Measurements from ENCODE around the gene GBF1. TPM values are rescaled to one million over a fixed set of nuclear protein-coding genes. Genes with fewer than 3 reads are reported as not detected.

The GBF1 gene
- total and polyA plus RNA-seq, 10 of the 15 experiments (the other 5 are each of a cell fraction or from before 2014, with no cell fraction given) = 0.82 to 42.0 (median 21.8) TPM

DNA sequence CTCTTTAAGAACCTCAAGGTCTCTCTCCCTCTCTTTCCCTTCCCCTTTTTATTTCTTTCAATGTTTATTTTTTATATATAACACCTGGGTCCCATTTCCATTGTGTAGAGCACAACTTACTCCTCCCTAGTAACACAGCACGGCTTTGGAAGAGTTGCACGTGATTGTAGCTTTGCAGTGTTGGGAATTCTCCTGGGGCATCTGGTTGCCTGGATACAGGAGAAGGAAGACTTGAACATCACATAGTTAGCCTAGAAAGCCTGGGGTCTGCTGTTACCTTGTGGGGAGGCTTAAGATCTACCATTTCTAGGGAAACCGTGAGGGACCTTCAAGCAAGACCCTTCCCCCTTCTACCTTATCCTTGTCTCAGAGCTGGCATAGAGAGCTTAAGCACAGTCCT, 109.1 kb downstream of the GBF1 start:
- no peak for DNase-seq (ENCODE audit: low read depth, low spot score)
- no peaks in the 10 kb centered on the region for H3K4me1 ChIP-seq (ENCODE audit: control insufficient read depth, insufficient read depth, low read length)
- peaks cover 3% of the 10 kb centered on the region; the same call in 1 of the 2 replicates for H4K20me1 ChIP-seq (ENCODE audit: control insufficient read depth, insufficient read depth)
- ATAC-seq = no peak
- in situ Hi-C loops (cut with MboI) (loop anchor here (5.0 kb wide), 1 partner anchor 127 kb away; the partner anchor contains the start of gene ELOVL3), intact Hi-C loops (cut with micrococcal nuclease; ENCODE audit: unreplicated experiment) (no loop called here)
- H3K79me2 ChIP-seq (ENCODE audit: control insufficient read depth, insufficient read depth, low read length) = no peaks in the 10 kb centered on the region
- ChIA-PET SMC1A (ENCODE audit: uncharacterized antibody, unreplicated experiment) (interaction anchor here (0.7 to 12.0 kb wide), 3 partner anchors 56 to 124 kb away, joined by 3 to 231 read pairs (median 3); partner anchors contain the start of gene ELOVL3), CTCF (interaction anchor here (1.0 to 21.7 kb wide), 11 partner anchors 10 to 187 kb away, joined by 3 to 632 read pairs (median 5); partner anchors contain the start of gene ELOVL3), RAD21 (ENCODE audit: unreplicated experiment) (interaction anchor here (1.1 to 10.2 kb wide), 4 partner anchors 30 to 186 kb away, joined by 3 to 256 read pairs (median 28); partner anchors contain the start of gene ELOVL3), POLR2A (interaction anchor here (0.5 to 1.2 kb wide), 3 partner anchors 10 to 104 kb away, joined by 4 to 5 read pairs (median 4); no protein-coding TSS in a partner anchor)
- no peak overlapping the region for H3K27ac ChIP-seq (ENCODE audit: control insufficient read depth, insufficient read depth)
- H3K36me3 ChIP-seq (ENCODE audit: control insufficient read depth in 2 of 2, insufficient read depth in 2 of 2, low read length in 1 of 2) = peaks cover 26 to 34% of the 10 kb centered on the region in 2 experiments
- H3K4me3 ChIP-seq = no peak overlapping the region
- no peaks in the 10 kb centered on the region for H3K27me3 ChIP-seq (replicated peaks in 1 of 2; ENCODE audit: control insufficient read depth in 2 of 2, insufficient read depth in 2 of 2, low read length in 1 of 2)
- WGBS (ENCODE audit: insufficient coverage, insufficient replicate concordance, low lambda C conversion rate, missing lambda C conversion rate) = 93% methylated on average over 3 of the region's 3 CpGs
- no peak overlapping the region for H2AFZ ChIP-seq (ENCODE audit: control insufficient read depth, low read depth, low read length)
- no peak for FAIRE-seq
- TF ChIP-seq, protein P1, sequence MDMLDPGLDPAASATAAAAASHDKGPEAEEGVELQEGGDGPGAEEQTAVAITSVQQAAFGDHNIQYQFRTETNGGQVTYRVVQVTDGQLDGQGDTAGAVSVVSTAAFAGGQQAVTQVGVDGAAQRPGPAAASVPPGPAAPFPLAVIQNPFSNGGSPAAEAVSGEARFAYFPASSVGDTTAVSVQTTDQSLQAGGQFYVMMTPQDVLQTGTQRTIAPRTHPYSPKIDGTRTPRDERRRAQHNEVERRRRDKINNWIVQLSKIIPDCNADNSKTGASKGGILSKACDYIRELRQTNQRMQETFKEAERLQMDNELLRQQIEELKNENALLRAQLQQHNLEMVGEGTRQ (IDR thresholded peaks at IDR 0.05; ENCODE audit: borderline replicate concordance, low read depth, low read length) = no peak
- TF ChIP-seq NFYB (IDR thresholded peaks at IDR 0.05; ENCODE audit: insufficient read depth, low read depth, low read length) = no peak
- no peak for TF ChIP-seq HDAC2 (IDR thresholded peaks at IDR 0.05)
- BruUV-seq (replicated peaks) = no TSS peak
- no peak overlapping the region for H3K9ac ChIP-seq (ENCODE audit: control insufficient read depth, insufficient read depth, low read length)
- no peaks in the 10 kb centered on the region for H3K9me3 ChIP-seq (replicated peaks; ENCODE audit: control insufficient read depth, insufficient read depth, low read length)
- H3K4me2 ChIP-seq (ENCODE audit: control insufficient read depth, insufficient read depth) = no peak overlapping the region

DNA sequence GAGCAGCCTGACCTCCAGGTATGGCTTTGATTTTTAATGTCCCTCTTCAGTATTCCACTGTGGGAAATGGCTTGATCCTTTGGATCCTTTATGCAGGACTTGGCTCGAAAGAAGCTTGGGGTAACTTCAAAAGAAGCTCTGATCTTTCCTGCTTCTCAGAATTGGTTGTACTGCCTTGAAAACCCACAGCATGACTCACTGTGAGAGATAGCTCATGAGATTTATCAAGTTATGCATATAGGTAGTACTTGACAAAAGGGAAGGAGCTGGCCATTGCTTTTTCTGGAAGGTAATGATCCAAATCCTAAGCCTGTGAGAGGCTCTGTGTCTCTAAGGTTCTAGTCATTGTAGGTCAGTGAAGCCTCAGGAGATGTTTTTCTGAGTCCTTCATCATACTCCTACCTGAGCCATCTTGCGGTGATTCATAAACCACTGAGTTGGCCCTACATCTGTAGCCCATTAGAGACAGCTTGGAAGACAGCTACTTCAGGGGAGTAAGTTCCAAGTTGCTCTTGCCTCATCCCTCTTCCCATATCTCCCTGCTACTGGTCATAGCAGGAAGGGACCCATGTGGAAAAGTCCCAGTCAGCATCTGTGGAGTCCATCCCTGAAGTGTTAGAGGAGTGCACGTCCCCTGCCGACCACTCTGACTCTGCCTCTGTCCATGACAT, 113.5 kb downstream of the GBF1 start:
- CTCF ChIA-PET = interaction anchor here (0.6 to 21.7 kb wide), 5 partner anchors 25 to 191 kb away, joined by 3 to 632 read pairs (median 8); partner anchors contain the start of gene ELOVL3
- Histone ChIP-seq H3K27me3 (replicated peaks in 1 of 2; ENCODE audit: control insufficient read depth in 2 of 2, insufficient read depth in 2 of 2, low read length in 1 of 2) (no peaks in the 10 kb centered on the region), H3K79me2 (ENCODE audit: control insufficient read depth, insufficient read depth, low read length) (no peaks in the 10 kb centered on the region), H3K9me3 (replicated peaks; ENCODE audit: control insufficient read depth, insufficient read depth, low read length) (no peaks in the 10 kb centered on the region), H3K4me2 (ENCODE audit: control insufficient read depth, insufficient read depth) (no peak overlapping the region), H2AFZ (ENCODE audit: control insufficient read depth, low read depth, low read length) (no peak overlapping the region), H3K27ac (ENCODE audit: control insufficient read depth, insufficient read depth) (no peak overlapping the region), H4K20me1 (ENCODE audit: control insufficient read depth, insufficient read depth) (no peaks in the 10 kb centered on the region), H3K36me3 (ENCODE audit: control insufficient read depth in 2 of 2, insufficient read depth in 2 of 2, low read length in 1 of 2) (peaks cover 29 to 34% of the 10 kb centered on the region in 2 experiments), H3K4me1 (ENCODE audit: control insufficient read depth, insufficient read depth, low read length) (no peaks in the 10 kb centered on the region), H3K4me3 (no peak overlapping the region), H3K9ac (ENCODE audit: control insufficient read depth, insufficient read depth, low read length) (no peak overlapping the region)
- WGBS (ENCODE audit: insufficient coverage, insufficient replicate concordance, low lambda C conversion rate, missing lambda C conversion rate) = 76% methylated on average over 4 of the region's 4 CpGs
- in situ Hi-C loops (cut with MboI) = loop anchor here (5.0 kb wide), 1 partner anchor 192 kb away; no protein-coding TSS in a partner anchor
- DNase-seq (ENCODE audit: low read depth, low spot score) (no peak), ATAC-seq (no peak), FAIRE-seq (no peak)
- POLR2A ChIA-PET = interaction anchor here (0.6 to 0.7 kb wide), 2 partner anchors 75 to 161 kb away, joined by 5 to 7 read pairs; no protein-coding TSS in a partner anchor
- RAD21 ChIA-PET (ENCODE audit: unreplicated experiment) = interaction anchor here (10.2 kb wide), 1 partner anchor 129 kb away, joined by 256 read pairs; the partner anchor contains the start of gene ELOVL3
- intact Hi-C loops (cut with micrococcal nuclease; ENCODE audit: unreplicated experiment) = no loop called here
- BruUV-seq (replicated peaks) = no TSS peak
- SMC1A ChIA-PET (ENCODE audit: uncharacterized antibody, unreplicated experiment) = interaction anchor here (1.0 to 1.9 kb wide), 3 partner anchors 10 to 132 kb away, joined by 3 to 8 read pairs (median 4); no protein-coding TSS in a partner anchor
- no peak for TF ChIP-seq TCF12 (IDR thresholded peaks at IDR 0.05; ENCODE audit: low read depth, low read length)
- no peak for TF ChIP-seq IKZF2 (IDR thresholded peaks at IDR 0.05)
- TF ChIP-seq PML (IDR thresholded peaks at IDR 0.05; ENCODE audit: low read length) = no peak
- no peak for TF ChIP-seq TBL1XR1 (IDR thresholded peaks at IDR 0.05; ENCODE audit: low read depth, low read length)
- no peak for TF ChIP-seq IRF4 (IDR thresholded peaks at IDR 0.05; ENCODE audit: low read depth, low read length)
- TF ChIP-seq KDM1A (IDR thresholded peaks at IDR 0.05; ENCODE audit: borderline replicate concordance) = no peak
- no peak for TF ChIP-seq MTA2 (IDR thresholded peaks at IDR 0.05; ENCODE audit: low read depth)
- no peak for TF ChIP-seq MEF2B (IDR thresholded peaks at IDR 0.05; ENCODE audit: partially characterized antibody, poor library complexity, severe bottlenecking)
- TF ChIP-seq, protein P2, sequence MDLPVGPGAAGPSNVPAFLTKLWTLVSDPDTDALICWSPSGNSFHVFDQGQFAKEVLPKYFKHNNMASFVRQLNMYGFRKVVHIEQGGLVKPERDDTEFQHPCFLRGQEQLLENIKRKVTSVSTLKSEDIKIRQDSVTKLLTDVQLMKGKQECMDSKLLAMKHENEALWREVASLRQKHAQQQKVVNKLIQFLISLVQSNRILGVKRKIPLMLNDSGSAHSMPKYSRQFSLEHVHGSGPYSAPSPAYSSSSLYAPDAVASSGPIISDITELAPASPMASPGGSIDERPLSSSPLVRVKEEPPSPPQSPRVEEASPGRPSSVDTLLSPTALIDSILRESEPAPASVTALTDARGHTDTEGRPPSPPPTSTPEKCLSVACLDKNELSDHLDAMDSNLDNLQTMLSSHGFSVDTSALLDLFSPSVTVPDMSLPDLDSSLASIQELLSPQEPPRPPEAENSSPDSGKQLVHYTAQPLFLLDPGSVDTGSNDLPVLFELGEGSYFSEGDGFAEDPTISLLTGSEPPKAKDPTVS (IDR thresholded peaks at IDR 0.05; ENCODE audit: low read depth, low read length) = no peak
- no peak for TF ChIP-seq STAT3 (IDR thresholded peaks at IDR 0.05; ENCODE audit: low read depth, low read length)

All from GM12878 (cell line).